NCI-H2081 treated with DMSO at 0.1 percent for 48 hours (cell line): ENCODE results near the gene HOXB3.

Experiments used
- DNase-seq: peaks from one replicate; lab custom pipeline; 2025; lab: John Stamatoyannopoulos, UW

Gene HOXB3

GRCh38 chr17:48500435-48501426, 89.3 kb downstream of the HOXB3 start:
- no peak for DNase-seq

- DNase-seq, result no peak
Observed at GRCh38 chr17:48499735-48500434, 90.2 kb downstream of the HOXB3 start.

GRCh38 chr17:48499248-48499647, 90.8 kb downstream of the HOXB3 start:
- DNase-seq, result no peak
